Hematopoietic multipotent progenitor cell treated with erythropoietin and hydrocortisone succinate and interleukin-3 and kit ligand, for 8 days (in vitro differentiated cells): ENCODE measurements around the gene ZBTB8B.
"Not testable (repeated sequence)": the region's sequence is repeated elsewhere in the genome, so short reads cannot be mapped to it uniquely, and the experiment has no call there.

ENCODE experiments used
- DNase-seq: peaks from one replicate; pipeline ENCODE4 v3.0.0-alpha.2; 2015

ZBTB8B gene

GRCh38 chr1:32470991-32471694, 6.3 kb downstream of the ZBTB8B start:
- DNase-seq = peak; percentile 29

- no peak for DNase-seq
Measured at GRCh38 chr1:32471695-32472362, 7.0 kb downstream of the ZBTB8B start.

- DNase-seq = not testable (repeated sequence)
Measured at GRCh38 chr1:32472966-32473365, 8.1 kb downstream of the ZBTB8B start.

GRCh38 chr1:32474954-32475353, 10.1 kb downstream of the ZBTB8B start:
- no peak for DNase-seq

GRCh38 chr1:32480003-32480402, 15.1 kb downstream of the ZBTB8B start:
- DNase-seq = no peak

GRCh38 chr1:32480761-32481160, 15.9 kb downstream of the ZBTB8B start:
- no peak for DNase-seq

GRCh38 chr1:32481788-32482187, 16.9 kb downstream of the ZBTB8B start:
- not testable (repeated sequence) for DNase-seq

GRCh38 chr1:32485554-32486255, 20.8 kb downstream of the ZBTB8B start:
- no peak for DNase-seq

- DNase-seq = peak; percentile 22
Measured at GRCh38 chr1:32486463-32487113, 21.7 kb downstream of the ZBTB8B start.

- DNase-seq = peak; percentile 11
Measured at GRCh38 chr1:32487182-32487581, 22.3 kb downstream of the ZBTB8B start.

GRCh38 chr1:32489774-32490454, 25.0 kb downstream of the ZBTB8B start:
- no peak for DNase-seq

GRCh38 chr1:32491386-32491785, 26.5 kb downstream of the ZBTB8B start:
- no peak for DNase-seq

GRCh38 chr1:32494196-32494595, 29.3 kb downstream of the ZBTB8B start:
- DNase-seq = peak; percentile 86

GRCh38 chr1:32494711-32495337, 30.0 kb downstream of the ZBTB8B start:
- DNase-seq = no peak

- DNase-seq = peak; percentile 11
Measured at GRCh38 chr1:32496127-32496526, 31.3 kb downstream of the ZBTB8B start.

GRCh38 chr1:32498751-32499150, 33.9 kb downstream of the ZBTB8B start:
- no peak for DNase-seq

GRCh38 chr1:32500387-32501209, 35.7 kb downstream of the ZBTB8B start:
- DNase-seq = peak; percentile 64

- no peak for DNase-seq
Measured at GRCh38 chr1:32501865-32502264, 37.0 kb downstream of the ZBTB8B start.

GRCh38 chr1:32503153-32503552, 38.3 kb downstream of the ZBTB8B start:
- DNase-seq = no peak

GRCh38 chr1:32507021-32507420, 42.1 kb downstream of the ZBTB8B start:
- DNase-seq = no peak

- no peak for DNase-seq
Measured at GRCh38 chr1:32508761-32509160, 43.9 kb downstream of the ZBTB8B start.
